Measurements from ENCODE around the gene WWOX.

Gene WWOX

GRCh38 chr16:79113826-79114225 is 1014.4 kb downstream of the WWOX start:
- DNase-seq = no peak
- no peak overlapping the region for H3K4me3 Mint-ChIP-seq
- no peaks in the 10 kb centered on the region for H3K4me1 Mint-ChIP-seq (ENCODE audit: low read depth)
- no peak overlapping the region for H3K27ac Mint-ChIP-seq
- H3K27me3 Mint-ChIP-seq = no peaks in the 10 kb centered on the region
- no peaks in the 10 kb centered on the region for H3K36me3 Mint-ChIP-seq (ENCODE audit: low read depth)
- H3K9me3 Mint-ChIP-seq = no peaks in the 10 kb centered on the region

GRCh38 chr16:79114759-79115158 is 1015.3 kb downstream of the WWOX start:
- H3K27ac Mint-ChIP-seq = no peak overlapping the region
- no peak overlapping the region for H3K4me3 Mint-ChIP-seq
- no peaks in the 10 kb centered on the region for H3K36me3 Mint-ChIP-seq (ENCODE audit: low read depth)
- no peaks in the 10 kb centered on the region for H3K9me3 Mint-ChIP-seq
- no peaks in the 10 kb centered on the region for H3K27me3 Mint-ChIP-seq
- no peak for DNase-seq
- no peaks in the 10 kb centered on the region for H3K4me1 Mint-ChIP-seq (ENCODE audit: low read depth)

- Mint-ChIP-seq H3K9me3 (peaks cover 14% of the 10 kb centered on the region), H3K27me3 (no peaks in the 10 kb centered on the region), H3K4me1 (ENCODE audit: low read depth) (peaks cover 5% of the 10 kb centered on the region), H3K36me3 (ENCODE audit: low read depth) (no peaks in the 10 kb centered on the region), H3K4me3 (no peak overlapping the region), H3K27ac (no peak overlapping the region)
- no peak for DNase-seq
Measured at GRCh38 chr16:79121906-79122305, 1022.5 kb downstream of the WWOX start.

GRCh38 chr16:79122343-79122742 is 1022.9 kb downstream of the WWOX start:
- no peak overlapping the region for H3K27ac Mint-ChIP-seq
- DNase-seq = no peak
- no peak overlapping the region for H3K4me3 Mint-ChIP-seq
- H3K36me3 Mint-ChIP-seq (ENCODE audit: low read depth) = no peaks in the 10 kb centered on the region
- H3K4me1 Mint-ChIP-seq (ENCODE audit: low read depth) = peaks cover 5% of the 10 kb centered on the region
- no peaks in the 10 kb centered on the region for H3K27me3 Mint-ChIP-seq
- peaks cover 14% of the 10 kb centered on the region for H3K9me3 Mint-ChIP-seq

- Mint-ChIP-seq H3K4me3 (no peak overlapping the region), H3K4me1 (ENCODE audit: low read depth) (peaks cover 5% of the 10 kb centered on the region), H3K36me3 (ENCODE audit: low read depth) (no peaks in the 10 kb centered on the region), H3K27me3 (no peaks in the 10 kb centered on the region), H3K9me3 (peaks cover 14% of the 10 kb centered on the region), H3K27ac (no peak overlapping the region)
- no peak for DNase-seq
Measured at GRCh38 chr16:79124016-79124756, 1024.7 kb downstream of the WWOX start.

DNA sequence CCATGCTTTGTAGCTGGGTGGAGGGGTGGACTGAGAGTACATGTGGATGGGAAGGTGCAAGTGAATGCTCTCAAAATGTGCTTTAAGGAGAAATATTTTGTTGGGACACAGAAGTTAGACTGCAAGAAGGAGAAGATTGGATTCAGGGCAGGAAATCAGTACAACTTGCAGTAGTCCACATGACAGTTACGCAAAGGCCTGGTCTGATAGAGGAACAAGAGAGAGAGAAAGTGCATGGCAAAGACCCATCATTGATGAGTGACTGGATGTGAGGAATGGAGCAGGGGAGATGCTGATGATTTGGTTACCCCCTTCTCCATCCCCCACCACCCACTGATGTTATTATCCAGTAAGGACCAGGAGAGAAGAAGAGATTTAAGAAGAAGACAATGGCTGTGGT is 1028.3 kb downstream of the WWOX start:
- peaks cover 5% of the 10 kb centered on the region for H3K4me1 Mint-ChIP-seq (ENCODE audit: low read depth)
- H3K36me3 Mint-ChIP-seq (ENCODE audit: low read depth) = no peaks in the 10 kb centered on the region
- no peak overlapping the region for H3K27ac Mint-ChIP-seq
- peaks cover 9% of the 10 kb centered on the region for H3K9me3 Mint-ChIP-seq
- H3K27me3 Mint-ChIP-seq = no peaks in the 10 kb centered on the region
- no peak for DNase-seq
- H3K4me3 Mint-ChIP-seq = no peak overlapping the region

DNA sequence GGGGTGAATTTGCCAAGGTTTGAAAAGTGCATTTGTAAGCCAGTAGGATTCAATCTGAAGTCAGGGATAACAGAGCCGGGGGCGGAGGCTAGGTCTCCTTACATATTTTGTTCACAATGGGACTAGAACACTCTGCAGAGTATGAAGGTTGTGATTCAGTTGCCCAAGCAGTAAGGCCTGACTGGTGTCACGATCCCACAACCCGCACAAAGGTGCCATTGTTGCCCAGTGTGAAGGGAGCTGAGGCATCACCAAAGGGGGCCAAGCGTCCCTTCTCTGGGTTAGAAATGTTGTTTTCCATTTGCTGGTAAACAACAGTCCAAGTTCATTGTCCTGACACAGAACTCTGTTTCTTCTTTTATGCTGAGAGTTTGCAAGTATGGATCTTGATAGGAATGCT is 1029.3 kb downstream of the WWOX start:
- no peaks in the 10 kb centered on the region for H3K36me3 Mint-ChIP-seq (ENCODE audit: low read depth)
- no peak overlapping the region for H3K27ac Mint-ChIP-seq
- no peak overlapping the region for H3K4me3 Mint-ChIP-seq
- no peaks in the 10 kb centered on the region for H3K27me3 Mint-ChIP-seq
- no peak for DNase-seq
- H3K4me1 Mint-ChIP-seq (ENCODE audit: low read depth) = peaks cover 5% of the 10 kb centered on the region
- H3K9me3 Mint-ChIP-seq = peaks cover under 1% of the 10 kb centered on the region

- Mint-ChIP-seq H3K4me3 (no peak overlapping the region), H3K9me3 (no peaks in the 10 kb centered on the region), H3K27ac (no peak overlapping the region), H3K36me3 (ENCODE audit: low read depth) (no peaks in the 10 kb centered on the region), H3K27me3 (no peaks in the 10 kb centered on the region), H3K4me1 (ENCODE audit: low read depth) (peaks cover 5% of the 10 kb centered on the region)
- no peak for DNase-seq
Measured at GRCh38 chr16:79130616-79131015, 1031.2 kb downstream of the WWOX start.

- no peaks in the 10 kb centered on the region for H3K27me3 Mint-ChIP-seq
- no peak overlapping the region for H3K27ac Mint-ChIP-seq
- H3K4me1 Mint-ChIP-seq (ENCODE audit: low read depth) = peaks cover 2% of the 10 kb centered on the region
- no peaks in the 10 kb centered on the region for H3K9me3 Mint-ChIP-seq
- no peak for DNase-seq
- H3K36me3 Mint-ChIP-seq (ENCODE audit: low read depth) = no peaks in the 10 kb centered on the region
- H3K4me3 Mint-ChIP-seq = no peak overlapping the region
Measured at GRCh38 chr16:79131321-79132075, 1032.0 kb downstream of the WWOX start.

- H3K27ac Mint-ChIP-seq = no peak overlapping the region
- H3K27me3 Mint-ChIP-seq = no peaks in the 10 kb centered on the region
- no peaks in the 10 kb centered on the region for H3K4me1 Mint-ChIP-seq (ENCODE audit: low read depth)
- no peaks in the 10 kb centered on the region for H3K36me3 Mint-ChIP-seq (ENCODE audit: low read depth)
- DNase-seq = no peak
- no peaks in the 10 kb centered on the region for H3K9me3 Mint-ChIP-seq
- H3K4me3 Mint-ChIP-seq = no peak overlapping the region
Measured at GRCh38 chr16:79132701-79133100, 1033.2 kb downstream of the WWOX start.

DNA sequence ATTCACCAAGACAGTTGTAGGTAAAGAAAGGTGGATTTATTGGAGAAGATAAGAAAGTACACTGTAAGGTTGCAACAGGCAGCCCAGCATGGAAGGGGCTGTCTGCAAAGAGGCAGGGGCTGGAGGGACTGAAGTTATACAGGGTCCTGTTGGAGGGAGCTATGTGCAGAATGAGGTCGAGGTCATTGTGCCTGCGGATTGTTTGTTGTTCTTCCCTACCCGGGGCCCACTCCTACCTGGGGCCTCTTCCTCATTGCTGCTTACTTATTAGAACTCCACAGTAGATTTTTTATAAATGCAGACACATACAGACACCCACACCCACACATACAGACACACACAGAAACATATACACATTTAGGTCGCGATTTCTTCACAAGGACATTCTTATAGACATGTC is 1034.8 kb downstream of the WWOX start:
- Mint-ChIP-seq H3K27ac (no peak overlapping the region), H3K9me3 (no peaks in the 10 kb centered on the region), H3K27me3 (no peaks in the 10 kb centered on the region), H3K4me3 (no peak overlapping the region), H3K36me3 (ENCODE audit: low read depth) (no peaks in the 10 kb centered on the region), H3K4me1 (ENCODE audit: low read depth) (no peaks in the 10 kb centered on the region)
- DNase-seq = no peak

DNA sequence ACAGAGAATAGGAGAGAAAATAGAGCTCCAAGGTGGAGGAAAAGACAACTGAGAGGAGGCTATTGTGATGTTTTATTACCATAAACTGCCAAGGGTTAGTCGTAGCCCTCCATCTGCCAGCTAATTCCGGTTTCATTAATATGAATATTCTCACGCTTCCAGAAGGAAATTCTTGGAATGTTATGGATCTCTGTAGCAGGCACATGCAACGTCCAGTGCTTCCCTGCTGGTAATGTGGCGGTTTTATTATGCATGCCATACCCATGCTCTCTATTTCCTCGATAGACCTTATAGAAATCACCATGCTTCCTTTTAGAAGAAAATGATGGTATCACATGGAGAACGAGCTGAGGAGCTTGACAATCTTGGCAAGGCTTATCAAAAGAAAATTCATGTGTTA is 1037.5 kb downstream of the WWOX start:
- Mint-ChIP-seq H3K9me3 (no peaks in the 10 kb centered on the region), H3K4me3 (no peak overlapping the region), H3K36me3 (ENCODE audit: low read depth) (no peaks in the 10 kb centered on the region), H3K27ac (no peak overlapping the region), H3K4me1 (ENCODE audit: low read depth) (no peaks in the 10 kb centered on the region), H3K27me3 (no peaks in the 10 kb centered on the region)
- no peak for DNase-seq

GRCh38 chr16:79137426-79137939 is 1038.0 kb downstream of the WWOX start:
- Mint-ChIP-seq H3K4me3 (no peak overlapping the region), H3K4me1 (ENCODE audit: low read depth) (no peaks in the 10 kb centered on the region), H3K27me3 (no peaks in the 10 kb centered on the region), H3K27ac (no peak overlapping the region), H3K9me3 (no peaks in the 10 kb centered on the region), H3K36me3 (ENCODE audit: low read depth) (no peaks in the 10 kb centered on the region)
- no peak for DNase-seq

- no peaks in the 10 kb centered on the region for H3K27me3 Mint-ChIP-seq
- no peak overlapping the region for H3K27ac Mint-ChIP-seq
- no peak overlapping the region for H3K4me3 Mint-ChIP-seq
- no peaks in the 10 kb centered on the region for H3K9me3 Mint-ChIP-seq
- no peak for DNase-seq
- H3K4me1 Mint-ChIP-seq (ENCODE audit: low read depth) = no peaks in the 10 kb centered on the region
- H3K36me3 Mint-ChIP-seq (ENCODE audit: low read depth) = no peaks in the 10 kb centered on the region
Measured at GRCh38 chr16:79139799-79140198, 1040.3 kb downstream of the WWOX start.

DNA sequence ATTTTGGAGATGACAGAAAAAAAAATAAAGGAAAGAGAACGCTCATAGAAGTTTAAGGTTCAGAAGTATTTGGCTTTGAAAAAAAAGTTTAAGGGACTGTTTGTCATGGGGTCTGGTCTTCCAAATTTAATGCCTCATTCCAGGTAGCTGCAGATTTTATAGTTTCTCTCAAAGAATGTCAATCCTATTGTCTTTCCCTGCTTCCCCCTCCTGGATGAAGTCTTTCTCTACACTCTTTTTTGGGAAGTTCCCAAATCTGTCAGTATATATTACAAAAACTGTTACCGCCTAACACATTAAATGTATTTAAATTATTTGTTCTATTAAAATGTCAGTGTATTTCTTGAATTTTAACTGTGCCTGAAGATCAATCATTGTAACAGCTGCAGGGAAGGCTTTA is 1043.6 kb downstream of the WWOX start:
- no peak for DNase-seq
- H3K9me3 Mint-ChIP-seq = no peaks in the 10 kb centered on the region
- no peak overlapping the region for H3K27ac Mint-ChIP-seq
- H3K27me3 Mint-ChIP-seq = no peaks in the 10 kb centered on the region
- no peak overlapping the region for H3K4me3 Mint-ChIP-seq
- H3K4me1 Mint-ChIP-seq (ENCODE audit: low read depth) = no peaks in the 10 kb centered on the region
- no peaks in the 10 kb centered on the region for H3K36me3 Mint-ChIP-seq (ENCODE audit: low read depth)
